Esophagus squamous epithelium (tissue), 5 donors: ENCODE results near the gene KANK2. TPM values are rescaled to one million over a fixed set of nuclear protein-coding genes. Genes with fewer than 3 reads are reported as not detected.
A peak's percentile ranks its signal among the peaks of the same experiment; 100 is the strongest.
"Not testable (repeated sequence)": the region's sequence is repeated elsewhere in the genome, so short reads cannot be mapped to it uniquely, and the experiment has no call there.

Experiments used
- DNase-seq: peaks from one replicate; lab custom pipeline; 2025; lab: John Stamatoyannopoulos, UW
- H3K27ac ChIP-seq, 4 donors: fragments of 200-600 bp; sonication (generic); one replicate each; pipeline ENCODE4 v1.5.1; 2016 to 2019; ENCODE audit warnings: mild to moderate bottlenecking in 1 of 4
- H3K27me3 ChIP-seq, 4 donors: fragments of 200-600 bp; sonication (generic); 1 replicate in 3 of 4; 2 replicates in 1 of 4; pipeline versions ENCODE4 v1.5.1 to v1.6.0; 2017 to 2021; ENCODE audit warnings: antibody characterized with exemption in 1 of 4
- H3K36me3 ChIP-seq, 3 donors: fragments of 200-600 bp; sonication (generic); one replicate each; pipeline ENCODE4 v1.5.1; 2016 to 2019
- H3K4me1 ChIP-seq, 3 donors: fragments of 200-600 bp; sonication (generic); one replicate each; pipeline ENCODE4 v1.5.1; 2017 to 2019
- H3K4me3 ChIP-seq, 4 donors: fragments of 200-600 bp; sonication (generic); 1 replicate in 3 of 4; 2 replicates in 1 of 4; pipeline ENCODE4 v1.5.1; 2016 to 2019; ENCODE audit warnings: mild to moderate bottlenecking in 2 of 4, moderate library complexity in 1 of 4
- H3K9me3 ChIP-seq, 3 donors: fragments of 200-600 bp; sonication (generic); one replicate each; pipeline ENCODE4 v1.5.1; 2016 to 2019
- CTCF ChIP-seq, 6 experiments: fragments of 450-650 bp in 4 of 6; fragments of 200-600 bp in 2 of 6; sonication (generic) in 2 of 6; IDR thresholded peaks; one replicate each; pipeline ENCODE4 v1.5.1; 2016 to 2019; ENCODE audit warnings: antibody characterized with exemption in 6 of 6, mild to moderate bottlenecking in 4 of 6, moderate library complexity in 4 of 6
- POLR2A ChIP-seq, 4 donors: fragments of 450-650 bp; IDR thresholded peaks; one replicate each; pipeline ENCODE4 v1.6.1; 2017; ENCODE audit warnings: antibody characterized with exemption in 4 of 4, mild to moderate bottlenecking in 4 of 4, moderate library complexity in 3 of 4
- WGBS, 2 donors: methylation state at CpG; one replicate each; pipeline ENCODE4 v1.1.5; 2018; 5-methylcytosine and 5-hydroxymethylcytosine counted together
- intact Hi-C: fragments of 100-400 bp; cut with DNase I; formaldehyde crosslinking; loops from one replicate; pipeline ENCODE4 v1.15.0; 2022
- total RNA-seq, 4 donors: library from RNA; depleted of rRNA; stranded (reverse); fragments of >200 nt; gene quantifications; one replicate each; pipeline ENCODE4 v1.1.0, GENCODE V29; 2016
- donor health status: DM: yes; HTN: yes; CAD: no.

Gene KANK2
- total RNA-seq, 4 donors from 2014 or later, result 29.3 to 287 (median 57.1) TPM

GRCh38 chr19:11179716-11180297 lies 17.5 kb downstream of the KANK2 start:
- no peaks in the 10 kb centered on the region for H3K9me3 ChIP-seq
- DNase-seq, result no peak
- TF ChIP-seq CTCF (IDR thresholded peaks at IDR 0.05) (no peak), POLR2A (IDR thresholded peaks at IDR 0.05) (no peak)
- H3K4me3 ChIP-seq, result no peak overlapping the region
- H3K36me3 ChIP-seq, result peaks cover 5 to 57% (median 6%) of the 10 kb centered on the region in 3 donors
- H3K27me3 ChIP-seq, result no peaks in the 10 kb centered on the region
- 26 to 45% methylated on average over 5 to 9 of the region's 11 CpGs for WGBS, 2 donors
- intact Hi-C loops, result no loop called here
- H3K4me1 ChIP-seq, result peaks cover 6 to 41% (median 11%) of the 10 kb centered on the region in 3 donors
- H3K27ac ChIP-seq, result peak overlapping the region; percentile 12 to 74 (median 72)

- DNase-seq, H3K9me3 ChIP-seq, H3K4me3 ChIP-seq, H3K27me3 ChIP-seq, intact Hi-C loops: not testable (repeated sequence)
- peak overlapping the region in 3 of 4 donors; percentile 71 to 77 (median 74) for H3K27ac ChIP-seq
- H3K36me3 ChIP-seq, result peaks cover 9 to 60% (median 11%) of the 10 kb centered on the region in 3 donors
- WGBS, 2 donors, result 81 to 82% methylated on average over 2 to 6 of the region's 9 CpGs
- peaks cover 6 to 33% (median 11%) of the 10 kb centered on the region in 3 donors for H3K4me1 ChIP-seq
These were observed 18.2 kb downstream of the KANK2 start for GRCh38 chr19:11179145-11179465.

GRCh38 chr19:11177592-11177991 lies 19.8 kb downstream of the KANK2 start:
- intact Hi-C loops, result no loop called here
- TF ChIP-seq CTCF (IDR thresholded peaks at IDR 0.05) (no peak), POLR2A (IDR thresholded peaks at IDR 0.05) (no peak)
- no peak overlapping the region for H3K4me3 ChIP-seq
- H3K27ac ChIP-seq, result peak overlapping the region in 2 of 4 donors; percentile 74 to 77
- 81 to 82% methylated on average over 9 of the region's 9 CpGs for WGBS, 2 donors
- peaks cover 6 to 33% (median 11%) of the 10 kb centered on the region in 3 donors for H3K4me1 ChIP-seq
- no peaks in the 10 kb centered on the region for H3K27me3 ChIP-seq
- H3K9me3 ChIP-seq, result no peaks in the 10 kb centered on the region
- H3K36me3 ChIP-seq, result peaks cover 12 to 63% (median 18%) of the 10 kb centered on the region in 3 donors
- no peak for DNase-seq

GRCh38 chr19:11176466-11177193 lies 20.7 kb downstream of the KANK2 start:
- Histone ChIP-seq H3K27me3 (no peaks in the 10 kb centered on the region), H3K27ac (no peak overlapping the region), H3K4me1 (peaks cover 6 to 30% (median 11%) of the 10 kb centered on the region in 3 donors), H3K36me3 (peaks cover 12 to 70% (median 18%) of the 10 kb centered on the region in 3 donors), H3K9me3 (no peaks in the 10 kb centered on the region), H3K4me3 (no peak overlapping the region)
- TF ChIP-seq CTCF (IDR thresholded peaks at IDR 0.05), result no peak
- no peak for TF ChIP-seq POLR2A (IDR thresholded peaks at IDR 0.05)
- no peak for DNase-seq
- intact Hi-C loops, result no loop called here
- WGBS, 2 donors, result 90 to 93% methylated on average over 16 to 18 of the region's 18 CpGs

GRCh38 chr19:11175920-11176319 lies 21.4 kb downstream of the KANK2 start:
- Histone ChIP-seq H3K4me3 (no peak overlapping the region), H3K36me3 (peaks cover 12 to 75% (median 18%) of the 10 kb centered on the region in 3 donors), H3K4me1 (peaks cover 6 to 25% (median 11%) of the 10 kb centered on the region in 3 donors), H3K27ac (peak overlapping the region in 1 of 4 donors; percentile 28), H3K27me3 (no peaks in the 10 kb centered on the region), H3K9me3 (no peaks in the 10 kb centered on the region)
- WGBS, 2 donors, result 80 to 90% methylated on average over 4 to 7 of the region's 7 CpGs
- DNase-seq, result no peak
- intact Hi-C loops, result no loop called here
- no peak for TF ChIP-seq CTCF (IDR thresholded peaks at IDR 0.05)
- no peak for TF ChIP-seq POLR2A (IDR thresholded peaks at IDR 0.05)
